T-helper 2 cell treated with Interferon-gamma antibody and Interleukin-4, amounts not matched to agents 5 μg/mL and 100 μg/mL, for 36 hours (primary cell): ENCODE results near the gene F11R.
"Not testable (repeated sequence)": the region's sequence is repeated elsewhere in the genome, so short reads cannot be mapped to it uniquely, and the experiment has no call there.

Experiments
- DNase-seq: peaks from one replicate; pipeline ENCODE4 v3.0.0; 2021; ENCODE audit warnings: low spot score
- H3K27ac Mint-ChIP-seq: one replicate; pipeline ENCODE4 v1.8.0; 2021; ENCODE audit warnings: mild to moderate bottlenecking, mixed read lengths
- H3K27me3 Mint-ChIP-seq: one replicate; pipeline ENCODE4 v1.8.0; 2021; ENCODE audit warnings: low read depth, mixed read lengths
- H3K36me3 Mint-ChIP-seq: one replicate; pipeline ENCODE4 v1.8.0; 2021; ENCODE audit warnings: low read depth, mixed read lengths
- H3K4me1 Mint-ChIP-seq: one replicate; pipeline ENCODE4 v1.8.0; 2021; ENCODE audit warnings: low read depth, mixed read lengths
- H3K4me3 Mint-ChIP-seq: one replicate; pipeline ENCODE4 v1.8.0; 2022; ENCODE audit warnings: mild to moderate bottlenecking, moderate library complexity, mixed read lengths
- H3K9me3 Mint-ChIP-seq: one replicate; pipeline ENCODE4 v1.8.0; 2021; ENCODE audit warnings: mixed read lengths

Gene F11R

DNA sequence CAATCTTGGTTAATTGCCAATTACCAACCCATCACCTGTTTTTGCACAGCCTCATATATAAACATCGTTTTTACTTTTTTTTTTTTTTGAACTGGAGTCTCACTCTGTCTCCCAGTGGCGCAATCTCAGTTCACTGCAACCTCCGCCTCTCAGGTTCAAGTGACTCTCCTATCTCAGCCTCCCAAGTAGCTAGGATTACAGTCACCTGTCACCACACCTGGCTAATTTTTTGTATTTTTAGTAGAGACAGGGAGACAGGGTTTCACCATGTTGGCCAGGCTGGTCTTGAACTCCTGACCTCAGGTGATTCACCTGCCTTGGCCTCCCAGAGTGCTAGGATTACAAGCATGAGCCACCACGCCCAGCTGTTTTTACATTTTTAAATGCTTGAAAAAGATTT, 28.9 kb downstream of the F11R start:
- not testable (repeated sequence) for H3K27ac Mint-ChIP-seq, H3K36me3 Mint-ChIP-seq, H3K4me3 Mint-ChIP-seq, DNase-seq, H3K27me3 Mint-ChIP-seq, H3K9me3 Mint-ChIP-seq
- H3K4me1 Mint-ChIP-seq: peaks cover 13% of the 10 kb centered on the region

- no peak for DNase-seq
- Mint-ChIP-seq H3K9me3 (no peaks in the 10 kb centered on the region), H3K27me3 (peaks cover 13% of the 10 kb centered on the region), H3K36me3 (no peaks in the 10 kb centered on the region), H3K27ac (no peak overlapping the region), H3K4me3 (no peak overlapping the region), H3K4me1 (peaks cover 8% of the 10 kb centered on the region)
Observed at GRCh38 chr1:160987359-160988050, 33.4 kb downstream of the F11R start.

DNA sequence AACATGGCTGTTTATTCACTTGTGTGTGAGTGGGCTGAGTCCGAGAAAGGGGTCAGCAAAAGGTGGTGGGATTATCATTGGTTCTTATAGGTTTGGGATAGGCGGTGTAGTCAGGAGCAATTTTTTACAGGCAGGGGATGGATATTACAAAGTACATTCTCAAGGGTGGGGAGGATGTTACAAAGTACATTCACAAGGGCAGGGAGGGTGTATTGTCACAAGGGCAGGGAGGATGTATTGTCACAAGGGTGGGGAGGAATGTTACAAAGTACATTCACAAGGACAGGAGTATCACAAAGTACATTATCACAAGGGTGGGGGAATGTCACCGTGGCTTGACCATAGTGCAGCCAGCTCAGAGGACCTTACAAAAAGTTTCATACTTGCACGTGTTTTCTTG, 35.2 kb downstream of the F11R start:
- DNase-seq: no peak
- Mint-ChIP-seq H3K27me3 (peaks cover 29% of the 10 kb centered on the region), H3K4me1 (peaks cover 14% of the 10 kb centered on the region), H3K27ac (no peak overlapping the region), H3K4me3 (no peak overlapping the region), H3K36me3 (no peaks in the 10 kb centered on the region), H3K9me3 (no peaks in the 10 kb centered on the region)

DNA sequence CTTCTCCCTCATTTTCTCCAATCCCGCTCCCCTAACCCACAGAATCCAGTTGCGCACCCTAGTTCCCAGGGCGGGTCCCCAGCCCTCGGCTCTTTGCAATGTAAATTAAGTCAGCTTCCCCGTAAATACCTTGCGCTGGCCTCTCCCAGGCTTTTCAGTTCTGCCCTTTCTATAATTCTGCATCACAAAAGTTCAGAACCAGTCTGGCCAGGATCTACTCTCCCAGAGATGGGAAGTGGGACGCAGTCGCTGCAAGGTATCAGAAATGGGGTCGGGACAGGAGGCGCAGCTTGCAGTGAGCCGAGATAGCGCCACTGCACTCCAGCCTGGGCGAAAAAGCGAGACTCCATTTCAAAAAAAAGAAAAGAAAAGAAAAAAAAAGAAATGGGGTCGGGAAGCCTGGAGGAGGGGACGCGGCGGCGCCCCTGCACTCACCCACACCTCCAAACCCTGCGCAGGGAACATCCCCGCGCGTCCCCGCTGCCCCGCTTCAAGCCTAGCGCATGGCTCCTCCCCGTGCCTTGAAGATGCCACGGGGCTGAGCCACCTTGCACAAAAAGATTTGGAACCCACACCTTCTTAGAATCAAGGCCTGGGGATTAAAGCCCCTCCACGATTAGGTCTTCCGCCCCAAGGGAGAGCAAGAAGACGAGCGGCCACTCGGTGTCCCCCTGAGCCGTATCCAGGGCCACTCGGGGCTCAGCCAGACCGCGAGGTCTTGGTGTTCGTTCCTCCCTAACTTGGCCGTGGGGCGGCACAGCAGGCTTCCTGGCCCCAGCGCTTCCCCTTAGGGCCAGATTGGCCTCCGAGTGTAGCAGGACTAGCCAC, 39.2 kb downstream of the F11R start:
- H3K36me3 Mint-ChIP-seq: no peaks in the 10 kb centered on the region

DNA sequence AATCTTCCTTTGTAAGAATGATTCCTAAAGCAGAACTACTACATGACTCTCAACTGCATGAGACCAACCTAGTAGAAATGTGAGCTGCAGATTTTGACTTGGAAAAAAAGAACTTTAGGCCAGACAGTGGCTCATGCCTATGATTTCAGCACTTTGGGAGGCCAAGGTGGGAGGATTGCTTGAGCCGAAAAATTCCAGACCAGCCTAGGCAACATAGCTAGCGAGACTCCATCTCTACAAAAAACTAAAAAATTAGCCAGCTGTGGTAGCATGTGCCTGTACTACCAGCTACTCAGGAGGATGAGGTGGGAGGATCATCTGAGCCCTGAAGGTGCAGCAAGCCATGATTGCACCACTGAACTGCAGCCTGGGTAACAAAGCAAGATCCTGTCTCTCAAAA, 41.7 kb downstream of the F11R start:
- Mint-ChIP-seq H3K27ac (no peak overlapping the region), H3K9me3 (no peaks in the 10 kb centered on the region), H3K4me1 (peaks cover 5% of the 10 kb centered on the region), H3K36me3 (no peaks in the 10 kb centered on the region), H3K4me3 (no peak overlapping the region), H3K27me3 (peaks cover 40% of the 10 kb centered on the region)
- DNase-seq: no peak

More for the DNA sequence above, 39.2 kb downstream of the F11R start:
- peaks cover 40% of the 10 kb centered on the region for H3K27me3 Mint-ChIP-seq
- H3K27ac Mint-ChIP-seq: no peak overlapping the region
- H3K4me3 Mint-ChIP-seq: peak overlapping the region; percentile 66
- H3K9me3 Mint-ChIP-seq: no peaks in the 10 kb centered on the region
- DNase-seq: no peak
- H3K4me1 Mint-ChIP-seq: peaks cover 5% of the 10 kb centered on the region

DNA sequence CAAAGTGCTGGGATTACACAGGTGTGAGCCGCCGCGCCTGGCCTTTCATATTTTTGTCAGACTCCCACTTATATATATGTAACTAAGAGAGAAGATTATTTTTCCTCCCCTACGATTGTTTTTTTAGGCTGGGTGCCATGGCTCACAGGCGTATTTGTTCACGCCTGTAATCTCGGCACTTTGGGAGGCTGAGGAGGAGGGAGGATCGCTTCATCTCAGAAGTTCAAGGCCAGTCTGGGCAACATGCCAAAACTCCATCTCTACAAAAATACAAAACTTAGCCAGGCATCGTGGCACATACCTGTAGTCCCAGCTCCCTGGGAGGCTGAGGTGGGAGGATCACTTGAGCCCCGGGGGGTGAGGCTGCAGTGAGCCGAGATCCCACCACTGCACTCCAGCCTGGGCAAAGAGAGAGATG, 42.4 kb downstream of the F11R start:
- Mint-ChIP-seq H3K4me1 (peaks cover 5% of the 10 kb centered on the region), H3K4me3 (no peak overlapping the region), H3K27me3 (peaks cover 38% of the 10 kb centered on the region), H3K27ac (no peak overlapping the region), H3K36me3 (no peaks in the 10 kb centered on the region), H3K9me3 (no peaks in the 10 kb centered on the region)
- DNase-seq: no peak

DNA sequence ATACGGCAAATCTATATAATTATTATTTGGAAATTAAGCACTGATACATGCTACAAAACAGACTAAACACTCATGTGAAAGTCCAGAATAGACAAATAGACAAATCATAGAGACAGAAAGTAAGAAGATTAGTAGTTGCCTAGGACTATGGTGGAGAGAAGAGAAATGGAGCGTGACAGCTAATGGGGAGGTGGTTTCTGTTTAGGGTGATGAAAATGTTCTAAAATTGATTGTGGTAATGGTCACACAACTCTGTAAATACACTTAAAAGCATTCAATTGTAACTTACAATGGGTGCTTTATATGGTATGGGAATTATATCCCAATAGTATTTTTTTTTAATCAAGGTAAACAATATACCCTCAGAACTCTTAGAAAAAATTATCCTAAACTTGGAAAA, 45.9 kb downstream of the F11R start:
- Mint-ChIP-seq H3K27me3 (peaks cover 16% of the 10 kb centered on the region), H3K9me3 (no peaks in the 10 kb centered on the region), H3K4me1 (no peaks in the 10 kb centered on the region), H3K4me3 (no peak overlapping the region), H3K27ac (no peak overlapping the region), H3K36me3 (no peaks in the 10 kb centered on the region)
- DNase-seq: no peak

- no peak for DNase-seq
- H3K4me3 Mint-ChIP-seq: no peak overlapping the region
- no peaks in the 10 kb centered on the region for H3K36me3 Mint-ChIP-seq
- H3K9me3 Mint-ChIP-seq: no peaks in the 10 kb centered on the region
- H3K27me3 Mint-ChIP-seq: peaks cover 9% of the 10 kb centered on the region
- H3K4me1 Mint-ChIP-seq: no peaks in the 10 kb centered on the region
- H3K27ac Mint-ChIP-seq: no peak overlapping the region
Observed at GRCh38 chr1:160973491-160973890, 47.5 kb downstream of the F11R start.

DNA sequence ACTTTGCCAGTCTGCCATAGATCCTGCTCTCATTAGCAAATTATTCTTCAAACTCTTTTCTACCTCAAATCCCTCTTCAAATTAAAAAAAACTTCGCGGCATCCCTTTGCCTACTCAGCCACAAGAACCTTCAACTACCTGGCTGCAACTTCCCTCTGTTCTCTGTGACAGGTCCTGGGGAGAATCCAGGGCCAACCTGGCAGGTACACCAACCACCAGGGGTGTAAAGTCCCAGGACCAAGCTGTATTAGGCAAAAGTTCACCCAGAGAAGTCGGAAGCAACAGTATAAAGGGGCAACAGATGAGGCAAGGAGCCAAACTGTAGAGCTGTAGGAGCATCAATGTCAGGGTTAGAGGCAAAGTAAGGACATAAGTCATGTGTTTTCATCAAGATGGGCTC, 48.0 kb downstream of the F11R start:
- H3K27me3 Mint-ChIP-seq: peaks cover 8% of the 10 kb centered on the region
- H3K27ac Mint-ChIP-seq: no peak overlapping the region
- DNase-seq: no peak
- no peaks in the 10 kb centered on the region for H3K9me3 Mint-ChIP-seq
- H3K4me3 Mint-ChIP-seq: no peak overlapping the region
- H3K4me1 Mint-ChIP-seq: no peaks in the 10 kb centered on the region
- no peaks in the 10 kb centered on the region for H3K36me3 Mint-ChIP-seq

- Mint-ChIP-seq H3K4me3 (no peak overlapping the region), H3K36me3 (peaks cover 1% of the 10 kb centered on the region), H3K4me1 (no peaks in the 10 kb centered on the region), H3K27me3 (peaks cover 12% of the 10 kb centered on the region), H3K9me3 (no peaks in the 10 kb centered on the region), H3K27ac (no peak overlapping the region)
- DNase-seq: no peak
Observed at GRCh38 chr1:160971618-160972056, 49.3 kb downstream of the F11R start.

DNA sequence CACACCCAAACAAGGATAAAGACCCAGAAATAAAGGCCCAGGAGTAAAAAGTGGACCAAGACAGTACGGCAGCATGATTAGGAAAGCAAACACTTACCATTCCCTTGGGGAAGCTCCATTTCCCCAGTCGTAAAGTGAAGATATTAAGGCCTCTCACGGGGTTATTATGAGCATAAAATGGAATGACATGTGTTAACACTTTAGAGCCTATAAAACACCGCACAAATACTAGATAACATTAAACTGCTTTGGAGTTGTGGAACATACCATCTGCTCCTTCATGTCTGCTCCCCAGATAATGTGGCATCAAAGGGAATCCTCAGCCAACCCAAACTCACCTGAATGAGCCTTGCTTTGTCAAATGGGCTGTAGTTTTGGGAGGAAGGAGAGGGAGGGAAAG, 57.4 kb downstream of the F11R start:
- Mint-ChIP-seq H3K27ac (no peak overlapping the region), H3K36me3 (peaks cover 1% of the 10 kb centered on the region), H3K27me3 (peaks cover 7% of the 10 kb centered on the region), H3K4me1 (no peaks in the 10 kb centered on the region), H3K4me3 (no peak overlapping the region), H3K9me3 (no peaks in the 10 kb centered on the region)
- DNase-seq: no peak

DNA sequence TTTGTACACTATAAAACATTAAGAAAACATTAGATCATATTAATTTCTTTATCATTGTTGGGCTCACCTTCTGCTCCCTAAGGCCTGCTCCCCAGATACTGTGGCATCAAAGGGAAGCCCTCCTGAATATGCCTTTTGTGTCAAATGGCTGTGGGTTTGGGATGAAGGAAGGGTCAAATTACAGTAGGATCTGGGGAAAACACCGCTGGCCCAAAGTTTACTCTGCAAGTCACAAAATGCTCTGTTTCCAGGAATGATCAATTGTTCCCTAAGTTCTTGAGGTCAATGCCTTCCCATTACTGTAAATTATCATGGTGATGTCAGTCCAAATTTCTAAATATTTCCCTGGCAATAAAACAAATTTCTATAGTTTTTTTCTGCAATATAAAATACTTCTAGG, 59.5 kb downstream of the F11R start:
- H3K9me3 Mint-ChIP-seq: no peaks in the 10 kb centered on the region
- H3K4me1 Mint-ChIP-seq: no peaks in the 10 kb centered on the region
- H3K27me3 Mint-ChIP-seq: peaks cover 10% of the 10 kb centered on the region
- no peak for DNase-seq
- H3K36me3 Mint-ChIP-seq: no peaks in the 10 kb centered on the region
- no peak overlapping the region for H3K4me3 Mint-ChIP-seq
- H3K27ac Mint-ChIP-seq: no peak overlapping the region

- H3K4me3 Mint-ChIP-seq: no peak overlapping the region
- no peak overlapping the region for H3K27ac Mint-ChIP-seq
- peaks cover 4% of the 10 kb centered on the region for H3K4me1 Mint-ChIP-seq
- no peaks in the 10 kb centered on the region for H3K36me3 Mint-ChIP-seq
- DNase-seq: no peak
- H3K27me3 Mint-ChIP-seq: peaks cover 10% of the 10 kb centered on the region
- no peaks in the 10 kb centered on the region for H3K9me3 Mint-ChIP-seq
Observed at GRCh38 chr1:160956966-160957365, 64.0 kb downstream of the F11R start.

- Mint-ChIP-seq H3K4me3 (no peak within 1 kb of the TSS), H3K9me3 (no peaks in the 10 kb centered on the region), H3K36me3 (no peaks in the 10 kb centered on the region), H3K4me1 (peaks cover 10% of the 10 kb centered on the region), H3K27ac (peak within 1 kb of the TSS; percentile 3), H3K27me3 (peaks cover 8% of the 10 kb centered on the region)
- DNase-seq: peak; percentile 28
Observed at GRCh38 chr1:160954158-160955104, 66.5 kb downstream of the F11R start, which contains the start of gene ITLN2. Gene ITLN2, minus strand, starts transcription at chr1:160954809. Its CDS starts 68 bp downstream, at chr1:160954741.
